Femur (tissue), 1 donor: ENCODE measurements around the gene MSI1.

Source experiments
- DNase-seq: peaks from one replicate; pipeline ENCODE4 v3.0.0-alpha.2; 2017

MSI1 gene

DNA sequence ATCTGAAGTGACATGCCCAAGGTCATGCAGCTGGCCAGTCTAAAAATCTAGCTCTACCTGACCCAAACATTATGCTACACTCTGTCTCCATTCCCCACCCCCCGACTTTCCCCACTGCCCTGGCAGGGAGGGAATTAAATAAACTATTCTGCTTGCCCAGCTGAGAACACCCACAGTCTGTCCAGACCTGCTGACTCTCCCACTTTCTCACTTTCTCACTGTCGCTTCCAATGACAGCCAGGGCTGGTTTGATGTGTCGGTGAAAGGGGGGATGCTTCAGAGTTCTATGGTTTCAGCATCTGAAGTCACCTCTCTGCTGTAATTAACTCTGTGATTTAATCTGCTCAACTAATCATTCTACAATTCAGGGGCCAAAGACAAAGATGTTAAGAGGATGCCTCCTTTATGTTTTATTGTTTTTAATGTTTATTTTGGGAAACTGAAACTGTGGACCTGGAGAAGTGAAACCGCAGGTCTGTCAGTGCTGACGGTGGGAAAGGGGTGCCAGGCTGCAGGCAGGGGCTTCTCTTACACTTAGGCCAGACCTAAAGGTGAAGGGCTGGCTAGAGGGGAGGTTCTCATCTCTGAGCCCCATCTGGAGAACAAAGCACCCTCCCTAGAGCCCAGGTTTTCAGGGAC lies 8.1 kb upstream of the MSI1 start:
- DNase-seq: no peak

DNA sequence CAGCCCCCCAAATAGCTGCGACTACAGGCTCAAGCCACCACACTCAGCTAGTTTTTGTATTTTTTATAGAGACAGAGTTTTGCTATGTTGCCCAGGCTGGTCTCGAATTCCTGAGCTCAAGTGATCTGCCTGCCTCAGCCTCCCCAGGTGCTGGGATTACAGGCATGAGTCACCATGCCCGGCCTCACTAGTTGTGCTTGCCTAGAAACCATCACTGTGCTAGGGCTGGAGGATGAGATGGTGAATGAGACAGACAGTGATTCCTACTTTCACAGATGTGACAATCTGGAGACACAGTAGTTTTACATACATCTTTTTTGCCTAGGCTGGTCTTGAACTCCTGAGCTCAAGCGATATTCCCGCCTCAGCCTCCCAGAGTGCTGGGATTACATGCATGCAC lies 7.5 kb upstream of the MSI1 start:
- no peak for DNase-seq

DNA sequence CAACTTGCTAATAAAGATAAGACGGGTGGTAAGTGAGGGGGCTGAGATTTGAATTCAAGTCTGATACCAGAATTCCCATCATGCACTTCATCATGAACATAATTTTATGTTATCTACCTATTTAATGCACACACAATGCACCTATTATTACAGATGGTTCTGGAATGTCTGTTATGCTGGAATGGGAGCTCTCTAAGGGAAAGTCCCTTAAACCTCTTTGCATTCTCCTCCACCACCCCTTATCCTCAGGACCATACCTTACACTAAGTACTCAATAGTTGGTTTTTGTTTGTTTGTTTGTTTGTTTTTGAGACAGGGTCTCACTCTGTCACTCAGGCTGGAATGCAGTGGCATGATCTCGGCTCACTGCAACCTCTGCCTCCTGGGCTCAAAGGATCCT lies 7.0 kb upstream of the MSI1 start:
- DNase-seq: no peak

DNA sequence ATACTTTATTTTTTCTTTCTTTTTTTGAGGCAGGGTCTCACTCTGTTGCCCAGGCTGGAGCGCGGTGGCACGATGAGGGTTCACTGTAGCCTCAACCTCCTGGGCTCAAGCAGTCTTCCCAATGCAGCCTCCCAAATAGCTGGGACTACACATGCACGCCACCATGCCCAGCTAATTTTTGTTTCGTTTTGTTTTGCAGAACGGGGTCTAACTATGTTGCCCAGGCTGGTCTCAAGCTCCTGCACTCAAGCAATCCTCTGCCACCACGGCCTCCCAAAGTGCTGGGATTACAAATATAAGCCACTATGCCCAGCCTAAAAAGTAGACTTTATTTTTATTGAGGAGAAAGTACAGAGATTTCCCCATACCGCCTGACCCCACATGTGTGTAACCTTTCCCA lies 4.7 kb upstream of the MSI1 start:
- DNase-seq: no peak

DNA sequence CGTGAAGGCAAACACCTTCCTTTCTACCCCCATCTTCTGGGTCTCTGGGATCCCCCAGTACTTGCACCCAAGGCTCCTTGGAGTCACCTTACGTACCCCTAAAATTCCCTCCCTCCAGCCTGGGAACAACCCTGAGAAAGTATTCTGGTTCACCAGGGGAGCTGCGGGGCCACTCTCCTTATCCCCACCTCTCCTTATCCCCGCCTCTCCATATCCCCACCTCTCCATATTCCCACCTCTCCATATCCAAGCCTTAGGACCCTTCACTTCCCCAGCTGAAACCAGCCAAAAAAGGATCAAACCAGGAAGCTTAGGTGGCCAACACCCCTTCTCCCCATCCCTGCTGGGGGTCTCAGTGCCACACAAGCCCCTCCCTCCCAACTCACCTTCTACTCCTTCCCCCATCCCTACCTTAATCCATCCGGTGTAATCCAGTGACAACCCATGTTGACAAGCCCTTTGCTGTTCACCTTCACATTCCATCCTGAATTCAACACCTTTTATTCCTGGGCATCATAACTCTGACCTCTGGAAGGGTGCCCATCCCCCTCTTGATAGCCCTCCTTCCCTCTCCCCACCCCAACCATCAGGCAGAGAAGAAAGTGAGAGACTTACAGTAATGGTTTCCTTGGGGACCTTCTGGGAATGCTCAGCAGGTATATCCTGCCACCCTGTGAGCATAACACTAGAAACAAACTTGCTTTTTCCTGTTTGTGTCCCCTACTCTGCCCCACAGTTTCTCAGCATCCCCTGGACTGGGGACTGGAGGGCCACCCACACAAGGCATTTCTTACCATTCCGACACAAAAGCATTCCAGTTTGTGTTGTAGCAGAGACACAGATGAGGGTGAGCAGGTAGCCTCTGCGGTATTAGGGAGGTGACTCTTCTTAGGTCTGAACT lies 1.6 kb upstream of the MSI1 start:
- DNase-seq: no peak

DNA sequence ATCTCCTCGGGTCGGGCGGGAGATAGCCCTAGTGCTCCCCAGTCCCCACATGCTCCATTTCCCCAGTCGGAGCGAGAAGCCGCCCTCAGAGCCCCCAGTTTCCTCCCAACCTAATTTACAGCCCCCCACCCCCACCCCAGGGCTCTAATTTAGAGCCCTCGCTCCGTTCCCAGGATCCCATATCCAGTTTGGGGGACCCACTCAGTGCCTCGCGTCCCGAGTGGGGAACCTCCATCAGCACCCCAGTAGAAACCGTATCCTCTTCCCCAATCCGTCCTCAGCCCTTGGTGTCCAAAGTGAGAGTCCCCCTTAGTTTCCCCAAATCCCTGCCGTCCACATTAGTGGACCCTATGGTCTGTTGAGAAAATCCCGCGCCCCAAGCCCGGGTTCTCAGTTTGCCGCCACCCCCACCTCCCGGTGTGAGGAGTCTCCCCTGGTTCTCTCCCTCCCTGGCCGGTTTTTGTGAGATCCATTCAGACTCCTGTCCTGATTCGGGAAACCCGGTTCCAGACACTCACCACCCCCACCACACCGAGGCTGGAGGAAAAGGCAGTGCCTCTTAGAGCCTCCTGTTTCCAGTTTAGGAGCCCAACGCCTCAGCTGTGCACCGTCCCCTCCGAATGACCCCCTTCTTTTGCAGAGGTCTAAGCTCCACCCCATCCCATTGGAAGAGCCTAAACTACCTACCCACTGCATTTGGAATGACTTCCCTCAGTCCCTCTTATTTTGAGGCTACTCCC lies 809 bp upstream of the MSI1 start:
- DNase-seq: no peak

DNA sequence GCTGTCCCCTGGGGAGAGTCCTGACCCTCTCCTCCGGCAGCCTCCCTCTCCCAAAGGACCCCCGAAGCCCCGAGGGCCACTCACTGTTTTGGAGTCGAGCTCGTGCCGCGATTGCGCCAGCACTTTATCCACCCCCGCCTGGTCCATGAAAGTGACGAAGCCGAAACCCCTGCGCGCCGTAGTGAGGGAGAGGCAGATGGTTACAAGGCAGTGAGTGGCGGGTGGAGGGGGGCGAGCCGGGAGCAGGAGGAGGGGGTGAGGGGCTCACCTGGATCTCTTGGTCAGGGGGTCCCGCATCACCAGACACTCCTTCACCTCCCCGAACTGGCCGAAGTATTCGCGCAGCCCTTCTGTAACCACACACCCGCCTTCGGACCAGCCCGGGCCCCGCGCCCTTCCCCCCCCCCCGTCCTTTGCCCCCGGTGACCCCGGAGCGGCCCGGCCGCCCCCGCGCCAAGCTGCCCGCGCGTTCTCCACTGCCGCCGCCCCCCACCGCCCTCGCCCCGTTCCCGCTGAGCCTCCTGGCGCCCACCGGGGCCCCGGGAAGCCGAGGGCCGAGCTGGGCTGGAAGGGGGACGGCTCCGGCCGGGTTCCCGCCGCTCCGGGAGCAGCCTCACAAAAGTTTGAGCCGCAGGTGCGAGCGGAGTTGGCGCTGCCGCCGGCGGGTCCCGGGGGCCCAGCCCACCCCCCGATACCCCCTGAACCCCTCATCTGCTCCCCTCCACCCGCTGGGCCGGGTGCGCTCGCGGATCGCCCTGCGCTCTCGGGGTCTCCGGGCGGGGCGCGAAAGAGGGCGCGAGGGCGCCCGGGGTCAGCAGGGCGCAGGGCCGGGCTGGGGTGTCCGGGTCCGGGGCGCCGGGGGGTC lies 808 bp downstream of the MSI1 start:
- DNase-seq: no peak

DNA sequence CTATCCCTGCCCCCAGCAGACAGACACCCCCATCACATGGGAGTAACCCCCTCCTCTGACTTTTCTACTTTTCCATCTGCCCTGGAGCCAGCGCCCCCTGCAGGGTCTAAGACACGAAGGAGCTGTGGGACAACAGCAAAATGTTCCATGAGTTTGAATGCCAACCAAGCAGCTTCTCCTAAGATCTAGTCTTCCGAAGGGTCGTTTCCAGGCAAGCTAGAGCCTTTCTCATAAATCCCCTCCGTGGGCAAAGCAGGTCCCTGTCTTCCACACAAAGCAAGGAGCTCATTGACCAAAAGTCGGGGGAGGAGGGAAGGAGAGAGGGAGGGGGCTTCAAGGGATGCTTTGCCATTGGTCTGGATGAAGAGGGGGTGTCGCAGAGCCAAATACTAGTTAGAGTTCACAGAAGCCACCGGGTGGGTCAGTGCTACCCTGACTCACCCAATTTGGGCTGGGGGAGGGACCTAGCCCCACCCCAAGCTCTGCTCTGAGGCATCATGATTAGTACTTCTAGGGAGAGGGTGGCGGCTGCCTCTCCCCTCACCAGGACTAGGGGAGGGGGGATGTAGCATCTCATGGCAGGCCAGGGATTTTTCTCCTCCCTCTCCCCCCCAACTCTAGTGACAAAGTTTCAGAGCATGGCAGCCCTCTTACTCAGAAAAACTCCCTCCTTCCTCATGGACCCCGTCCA lies 1.6 kb downstream of the MSI1 start:
- DNase-seq: no peak

DNA sequence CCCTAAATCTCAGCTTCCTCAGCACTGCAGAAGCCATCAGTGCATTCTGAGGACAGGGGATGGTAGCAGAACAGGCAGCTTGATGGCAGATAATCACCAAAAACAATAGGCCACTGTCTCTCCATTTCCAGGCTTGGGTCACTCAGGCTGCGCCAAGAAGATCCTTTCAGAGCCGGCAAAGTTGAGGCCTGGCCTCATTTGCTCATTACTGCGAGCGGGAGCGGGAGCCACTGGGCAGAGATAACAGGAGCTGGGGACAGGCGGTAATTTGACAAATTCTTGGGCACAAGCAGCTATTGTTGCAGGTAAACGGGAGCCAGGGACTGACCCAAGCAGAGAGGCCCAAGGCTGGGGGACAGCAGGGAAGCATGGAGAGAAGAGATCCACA lies 2.1 kb downstream of the MSI1 start:
- no peak for DNase-seq

DNA sequence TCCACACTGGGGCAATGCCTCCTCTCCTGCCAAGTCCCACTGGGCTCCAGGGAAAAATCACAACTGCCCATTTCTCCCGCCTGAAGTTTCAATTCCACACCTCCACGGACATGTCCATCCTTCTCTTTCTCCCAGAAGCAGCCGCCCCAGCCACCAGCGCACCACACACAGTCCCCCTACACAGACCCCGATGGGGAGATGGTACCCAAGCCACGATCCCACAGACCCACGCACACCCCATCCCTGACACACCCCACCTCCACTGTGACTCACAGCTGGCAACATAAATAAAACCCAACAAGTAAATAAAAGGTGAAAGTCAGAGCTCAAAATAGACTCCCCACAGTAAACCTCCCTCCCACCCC lies 2.6 kb downstream of the MSI1 start:
- DNase-seq: no peak

DNA sequence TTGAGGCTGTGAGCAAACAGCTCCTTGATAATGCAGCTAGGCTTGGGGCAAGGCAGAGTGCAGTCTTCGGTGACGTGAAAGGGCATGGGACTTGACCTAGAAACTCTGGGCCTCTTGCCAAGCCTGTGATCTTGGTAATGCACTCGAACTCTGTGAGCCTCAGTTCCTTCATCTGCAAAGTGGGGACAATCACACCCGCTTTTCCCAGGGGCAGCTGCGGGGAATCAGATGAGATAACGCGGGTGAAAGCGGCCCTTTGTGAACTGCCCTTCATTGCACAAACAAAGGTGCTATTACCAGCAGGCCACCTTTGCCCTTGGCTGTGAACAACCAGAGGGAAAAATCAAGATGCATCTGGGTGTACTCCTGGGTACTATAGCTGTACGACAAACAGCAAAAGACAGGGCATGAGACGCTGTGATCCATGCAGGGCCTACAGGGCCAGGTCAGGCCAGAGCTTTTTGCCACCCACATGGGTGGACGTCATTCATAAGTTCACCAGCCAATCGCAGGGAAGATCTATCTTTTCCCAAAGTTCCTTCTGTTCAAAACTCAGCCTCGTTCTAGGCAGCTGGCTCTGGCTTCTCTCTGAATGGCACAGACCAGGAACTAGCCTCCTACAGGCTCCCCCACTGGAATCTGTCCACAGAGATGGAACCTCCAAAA lies 3.2 kb downstream of the MSI1 start:
- DNase-seq: no peak

DNA sequence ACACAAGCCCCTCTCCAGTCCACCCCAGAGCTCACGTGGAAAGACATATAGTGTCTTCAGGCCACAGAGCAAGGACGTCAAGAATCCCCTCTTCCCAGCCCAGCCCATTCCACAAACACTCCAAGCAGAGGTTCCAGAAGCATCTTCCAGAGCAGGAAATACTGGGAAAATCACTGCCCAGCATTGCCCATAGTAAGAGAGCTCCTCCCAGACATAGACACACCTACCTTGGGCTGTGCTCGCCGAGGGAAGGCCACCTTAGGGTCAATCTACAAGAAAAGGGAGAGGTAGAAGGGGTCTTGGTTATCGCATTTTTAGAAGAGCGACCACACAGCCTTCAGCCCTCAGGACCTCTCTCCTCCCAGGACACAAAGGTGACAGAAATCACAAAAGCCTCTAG lies 4.5 kb downstream of the MSI1 start:
- no peak for DNase-seq

DNA sequence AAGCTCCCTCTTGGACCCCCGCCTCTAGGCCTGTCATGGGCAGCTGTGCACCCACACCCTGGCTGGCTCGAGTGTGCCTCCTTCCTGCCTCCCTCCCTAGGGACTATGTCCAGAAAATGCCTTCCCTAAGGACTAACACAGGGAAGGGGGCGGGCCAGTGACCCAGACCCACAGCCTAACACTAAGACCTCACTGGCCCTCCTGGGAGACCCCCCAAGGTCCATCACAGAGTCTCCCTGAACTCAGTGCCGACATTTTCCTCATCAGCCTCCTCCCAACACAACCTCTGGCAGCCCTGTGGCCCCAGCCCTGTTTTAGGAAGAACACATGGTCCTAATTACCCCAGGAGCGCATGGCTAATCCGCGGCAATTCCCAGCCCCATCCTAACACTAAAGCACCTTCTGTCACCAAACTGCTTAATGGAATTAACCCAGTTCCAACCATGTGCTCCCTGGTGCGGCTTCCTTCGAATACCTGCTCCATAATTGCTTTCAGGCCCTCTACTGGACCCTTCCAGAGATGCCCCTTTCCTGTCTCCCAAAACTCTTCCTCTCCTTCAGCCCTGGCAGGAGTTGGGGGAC lies 5.6 kb downstream of the MSI1 start:
- no peak for DNase-seq

DNA sequence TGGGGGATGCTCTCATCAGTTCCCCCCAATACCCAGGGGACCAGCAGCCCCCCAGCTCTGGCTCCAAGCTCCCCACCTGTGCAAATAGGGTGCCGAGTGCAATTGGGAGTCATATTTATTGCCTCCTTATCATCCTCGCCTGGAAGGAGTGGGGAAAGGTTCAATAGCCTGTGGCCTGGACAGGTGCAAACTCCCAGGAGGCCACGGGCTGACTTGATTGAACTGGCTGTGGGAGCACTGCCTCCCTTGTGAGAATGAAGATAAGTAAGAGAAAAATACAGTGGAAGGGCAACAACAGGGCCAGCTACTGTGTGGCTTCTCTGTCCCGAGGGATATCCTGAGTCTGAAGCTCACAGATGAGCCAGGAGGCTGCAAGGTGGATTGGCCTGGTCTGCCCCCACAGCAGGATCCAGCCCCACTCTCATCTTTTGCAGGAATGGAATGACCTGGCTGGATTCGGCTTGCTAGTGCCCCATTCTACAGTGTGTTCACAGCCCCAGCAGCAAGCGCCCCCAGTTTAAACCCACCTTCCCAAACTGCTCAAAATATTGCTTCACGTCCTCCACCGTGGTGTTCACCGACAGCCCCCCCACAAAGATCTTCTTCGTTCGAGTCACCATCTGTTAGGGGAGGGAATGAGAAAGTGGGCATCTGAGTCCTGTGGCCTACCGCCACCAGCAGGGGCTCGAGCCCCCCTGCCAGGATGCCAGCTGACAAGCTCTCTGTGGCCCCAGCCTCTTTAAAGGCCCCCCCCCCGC lies 6.3 kb downstream of the MSI1 start:
- no peak for DNase-seq

DNA sequence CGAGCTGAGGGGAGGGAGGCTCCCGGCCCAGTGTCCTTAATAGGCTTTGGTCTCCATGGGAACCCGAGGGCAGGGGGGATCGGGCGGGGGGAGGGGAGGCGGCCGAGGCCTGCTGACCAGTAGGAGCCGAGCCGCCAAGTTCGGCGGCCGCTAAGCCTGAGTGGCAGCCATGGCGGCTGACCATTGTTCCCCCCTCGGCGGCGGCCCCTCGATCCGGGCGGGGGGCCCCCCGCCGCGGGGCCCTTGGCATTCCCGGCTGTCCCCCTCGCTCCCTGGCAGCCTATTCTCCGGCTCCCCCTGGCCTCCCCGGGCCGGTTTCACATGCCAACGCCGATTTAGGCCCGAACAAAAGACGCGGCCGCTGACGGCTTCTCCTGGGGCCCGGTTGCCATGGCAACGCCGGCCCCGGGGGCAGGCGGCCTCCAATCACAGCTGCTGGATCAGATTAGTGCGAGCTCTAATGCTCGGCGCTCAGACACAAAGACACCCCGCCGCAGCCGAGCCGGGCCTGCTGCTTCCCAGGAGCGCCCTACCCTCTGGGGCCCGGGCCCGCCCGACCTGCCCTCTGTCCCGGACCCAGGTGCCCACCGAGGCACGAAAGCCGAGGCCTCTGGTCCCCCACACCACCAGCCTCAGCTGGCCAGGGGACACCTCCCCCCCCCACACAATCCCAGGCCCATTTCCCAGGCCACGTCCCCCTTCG lies 7.3 kb downstream of the MSI1 start:
- peak; percentile 86 for DNase-seq

DNA sequence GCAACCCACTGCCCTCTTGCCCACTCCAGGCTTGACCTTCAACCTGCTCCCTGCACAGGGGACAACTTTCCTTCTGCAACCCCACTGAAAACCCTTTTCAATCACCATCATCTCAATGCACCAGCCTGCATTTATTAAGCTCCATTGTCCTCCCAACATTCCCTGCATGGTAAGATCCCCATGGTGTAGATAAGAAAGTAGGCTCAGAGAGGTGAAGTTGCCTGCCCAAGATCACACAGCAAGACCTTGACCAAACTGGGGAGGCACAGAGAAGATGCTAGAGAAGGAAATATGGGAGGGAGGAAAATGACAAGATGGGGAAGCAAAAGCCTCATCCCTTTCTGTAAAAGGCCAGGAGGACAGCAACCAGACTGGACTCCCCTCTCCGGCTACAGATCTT lies 9.8 kb downstream of the MSI1 start:
- no peak for DNase-seq

DNA sequence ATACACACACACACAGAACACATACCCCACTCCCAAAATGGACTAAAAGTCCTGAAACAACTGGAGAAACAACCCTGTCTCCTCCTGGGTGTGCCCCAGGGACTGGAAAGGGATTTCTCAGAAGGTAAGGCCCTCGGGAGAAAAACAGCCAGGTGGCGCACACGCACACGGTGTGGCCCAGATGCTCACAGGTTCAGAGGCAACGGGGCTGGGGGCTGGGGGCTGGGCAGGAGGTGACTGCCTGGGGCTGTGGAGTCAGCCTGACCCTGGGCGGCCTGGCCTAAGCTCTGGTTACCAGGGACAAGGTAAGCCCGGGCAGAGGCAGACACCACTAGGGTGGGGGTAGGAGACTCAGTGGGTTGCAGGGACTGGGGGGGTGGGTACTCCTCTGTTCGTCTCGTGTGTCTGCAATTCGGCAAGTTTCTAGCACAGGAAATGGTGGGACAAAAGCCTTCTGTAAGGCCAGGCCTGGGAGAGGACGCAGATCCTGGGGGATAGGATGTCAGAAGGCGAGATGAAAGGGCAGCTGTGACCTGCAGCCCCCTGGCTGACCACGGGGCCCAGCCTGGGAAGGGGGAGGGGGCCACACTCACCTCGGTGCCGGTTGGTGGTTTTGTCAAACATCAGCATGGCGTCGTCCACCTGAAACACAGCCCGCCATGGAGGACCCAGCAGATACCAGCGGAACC lies 10.4 kb downstream of the MSI1 start:
- no peak for DNase-seq

DNA sequence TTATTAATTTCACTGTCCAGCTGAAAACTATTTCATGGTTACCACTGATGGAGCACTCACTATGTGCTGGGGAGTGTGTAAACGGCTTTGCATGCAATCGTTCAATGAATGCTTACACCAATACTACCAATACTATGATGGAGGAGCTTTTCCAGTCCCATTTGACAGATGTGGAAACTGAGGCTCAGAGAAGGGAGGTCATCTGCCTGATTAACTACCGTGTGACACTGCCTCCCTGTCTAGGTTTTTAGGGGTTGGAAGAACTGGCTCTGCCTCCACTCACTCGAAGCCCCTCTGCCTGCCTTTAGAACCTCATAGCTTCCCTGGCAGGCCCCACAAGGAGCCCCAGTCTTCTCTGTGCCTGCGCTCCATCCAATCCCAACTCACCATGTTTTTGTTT lies 11.9 kb downstream of the MSI1 start:
- no peak for DNase-seq

DNA sequence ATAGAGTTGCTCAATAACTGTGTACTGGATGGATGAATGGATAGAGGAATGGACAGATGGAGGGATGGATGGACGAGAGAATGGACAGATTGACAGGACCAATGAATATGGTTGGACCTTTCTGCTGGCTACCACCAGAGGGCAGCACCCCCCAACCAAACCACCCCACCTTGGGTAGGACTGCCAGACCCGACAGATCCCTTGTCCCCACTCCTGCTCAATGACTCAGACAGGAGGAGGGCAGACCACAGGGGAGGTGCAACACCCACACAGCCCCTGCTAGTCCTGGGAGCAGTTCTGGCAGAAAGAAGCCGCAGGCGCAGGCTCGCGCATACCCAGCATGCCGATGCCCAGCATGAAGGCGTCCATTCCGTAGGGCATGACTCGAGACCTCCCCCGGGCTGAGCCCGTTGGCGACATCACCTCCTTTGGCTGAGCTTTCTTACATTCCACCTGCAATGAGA lies 12.4 kb downstream of the MSI1 start:
- DNase-seq: peak; percentile 87
